K562 (cell line): Measurements from ENCODE around the gene IRAK2. TPM values are rescaled to one million over a fixed set of nuclear protein-coding genes. Genes with fewer than 3 reads are reported as not detected.
A peak's percentile ranks its signal among the peaks of the same experiment; 100 is the strongest.

Experiments used
- DDX20 ChIP-seq: fragments of 450-650 bp; IDR thresholded peaks from 2 replicates; pipeline ENCODE4 v1.6.1; 2016; ENCODE audit warnings: missing genetic modification characterization, low read depth, mild to moderate bottlenecking, missing compliant biosample characterization, moderate library complexity
- ELF1 ChIP-seq: fragments of 200-800 bp; sonication (Bioruptor generic); IDR thresholded peaks from 2 replicates; pipeline ENCODE4 v1.6.1; 2016; ENCODE audit warnings: missing genetic modification characterization, missing compliant biosample characterization
- ESRRB ChIP-seq: fragments of 250-450 bp; sonication (Bioruptor Pico); IDR thresholded peaks from 2 replicates; pipeline ENCODE4 v1.5.0; 2020; ENCODE audit warnings: mild to moderate bottlenecking, moderate library complexity, borderline replicate concordance
- GTF2A2 ChIP-seq: IDR thresholded peaks from 2 replicates; pipeline ENCODE4 v1.6.1; 2016; ENCODE audit warnings: mild to moderate bottlenecking, missing genetic modification characterization, missing compliant biosample characterization
- KAT2B ChIP-seq: IDR thresholded peaks from one replicate; pipeline ENCODE4 v1.6.1; 2012; ENCODE audit warnings: low read depth, mild to moderate bottlenecking, control low read depth, inconsistent platforms, low read length, moderate library complexity
- LEF1 ChIP-seq: fragments of 450-650 bp; IDR thresholded peaks from 2 replicates; pipeline ENCODE4 v1.6.1; 2016; ENCODE audit warnings: mild to moderate bottlenecking
- NR0B1 ChIP-seq: fragments of 450-650 bp; IDR thresholded peaks from one replicate; pipeline ENCODE4 v1.6.1; 2018; ENCODE audit warnings: mild to moderate bottlenecking, moderate library complexity; ENCODE audit not compliant: partially characterized antibody
- RAD21 ChIP-seq, 2 experiments: fragments of 250-450 bp in 1 of 2; fragments of 450-650 bp in 1 of 2; sonication (Bioruptor Pico) in 1 of 2; formaldehyde crosslinking in 1 of 2; IDR thresholded peaks in 1 of 2; conservative IDR thresholded peaks in 1 of 2; 2 replicates each; pipeline versions ENCODE4 v1.4.0 to v1.8.0; 2020 to 2022; ENCODE audit warnings: mild to moderate bottlenecking in 2 of 2, moderate library complexity in 1 of 2
- RBM17 ChIP-seq: fragments of 200-400 bp; formaldehyde crosslinking; IDR thresholded peaks from 2 replicates; pipeline ENCODE4 v1.6.1; 2017; ENCODE audit warnings: low read depth, mild to moderate bottlenecking, low read length, borderline replicate concordance
- SRSF3 ChIP-seq: fragments of 200-400 bp; formaldehyde crosslinking; IDR thresholded peaks from 2 replicates; pipeline ENCODE4 v1.6.1; 2016; ENCODE audit warnings: mild to moderate bottlenecking, low read length, moderate library complexity; ENCODE audit not compliant: insufficient read depth
- TSC22D4 ChIP-seq: fragments of 450-650 bp; IDR thresholded peaks from 2 replicates; pipeline ENCODE4 v1.6.1; 2016; ENCODE audit warnings: missing genetic modification characterization, missing biosample characterization, control low read depth
- ZBTB17 ChIP-seq: fragments of 450-650 bp; formaldehyde crosslinking; IDR thresholded peaks from 2 replicates; pipeline ENCODE4 v1.4.0; 2020; ENCODE audit warnings: mild to moderate bottlenecking
- ZFX ChIP-seq: sonication (generic); formaldehyde crosslinking; IDR thresholded peaks from 2 replicates; pipeline ENCODE4 v1.8.0; 2022; ENCODE audit warnings: mild to moderate bottlenecking, missing genetic modification reagents, moderate library complexity
- ZNF140 ChIP-seq: fragments of 250-450 bp; sonication (Bioruptor Pico); IDR thresholded peaks from 2 replicates; pipeline ENCODE4 v1.8.0; 2021; ENCODE audit warnings: moderate library complexity, mild to moderate bottlenecking, inconsistent platforms
- ZNF280A ChIP-seq: fragments of 450-650 bp; IDR thresholded peaks from 2 replicates; pipeline ENCODE4 v1.6.1; 2018; ENCODE audit warnings: mild to moderate bottlenecking, low read depth; ENCODE audit not compliant: partially characterized antibody
- ZNF644 ChIP-seq: fragments of 200-800 bp; sonication (Bioruptor generic); IDR thresholded peaks from 2 replicates; pipeline ENCODE4 v1.6.1; 2016; ENCODE audit warnings: low read depth, missing genetic modification characterization, missing compliant biosample characterization
- polyA plus RNA-seq, 8 experiments: library from polyadenylated mRNA; depleted of rRNA in 4 of 8; stranded (reverse) in 5 of 8; unstranded in 3 of 8; fragments of >200 nt; fragmentation: Nextera tagmentation in 2 of 8; fragmentation: Illumina TruSeq in 1 of 8; extraction: Ambion mirVana in 2 of 8; extraction: Trizol in 1 of 8; gene quantifications; 2 replicates each; pipeline versions ENCODE4 v1.2.1 to v1.2.3, GENCODE V29; 2011 to 2014; ENCODE audit warnings: inconsistent platforms in 1 of 8, missing spikeins in 1 of 8
- total RNA-seq, 7 experiments: library from RNA; depleted of rRNA in 6 of 7; stranded (reverse); fragments of >200 nt in 6 of 7; fragmentation: Illumina TruSeq in 2 of 7; extraction: Trizol in 2 of 7; gene quantifications; 2 replicates each; pipeline versions ENCODE4 v1.2.1 to v1.2.3, GENCODE V29; 2011 to 2021; ENCODE audit warnings: low replicate concordance in 1 of 7
- TF ChIP-seq, protein P1 (sequence below), 2 experiments: fragments of 200-800 bp in 1 of 2; sonication (Bioruptor generic) in 1 of 2; sonication (generic) in 1 of 2; formaldehyde crosslinking in 1 of 2; IDR thresholded peaks in 1 of 2; conservative IDR thresholded peaks in 1 of 2; 2 replicates each; pipeline versions ENCODE4 v1.5.0 to v1.6.1; 2016 to 2020; ENCODE audit warnings: missing compliant biosample characterization in 1 of 2, missing genetic modification characterization in 1 of 2, missing genetic modification reagents in 1 of 2
- TF ChIP-seq, protein P2 (sequence below), 3 experiments: fragments of 200-800 bp in 1 of 3; fragments of 250-450 bp in 1 of 3; fragments of 450-650 bp in 1 of 3; sonication (Bioruptor Pico) in 1 of 3; sonication (Bioruptor generic) in 1 of 3; formaldehyde crosslinking in 1 of 3; IDR thresholded peaks; 2 replicates each; pipeline versions ENCODE4 v1.6.1 to v1.8.0; 2016 to 2022; ENCODE audit warnings: mild to moderate bottlenecking in 2 of 3, missing genetic modification characterization in 2 of 3, missing compliant biosample characterization in 1 of 3, moderate library complexity in 1 of 3

Gene IRAK2
- total and polyA plus RNA-seq, 9 of the 15 experiments (the other 6 are each of a cell fraction or from before 2014, with no cell fraction given): 0.42 to 4.4 (median 2.7) TPM

DNA sequence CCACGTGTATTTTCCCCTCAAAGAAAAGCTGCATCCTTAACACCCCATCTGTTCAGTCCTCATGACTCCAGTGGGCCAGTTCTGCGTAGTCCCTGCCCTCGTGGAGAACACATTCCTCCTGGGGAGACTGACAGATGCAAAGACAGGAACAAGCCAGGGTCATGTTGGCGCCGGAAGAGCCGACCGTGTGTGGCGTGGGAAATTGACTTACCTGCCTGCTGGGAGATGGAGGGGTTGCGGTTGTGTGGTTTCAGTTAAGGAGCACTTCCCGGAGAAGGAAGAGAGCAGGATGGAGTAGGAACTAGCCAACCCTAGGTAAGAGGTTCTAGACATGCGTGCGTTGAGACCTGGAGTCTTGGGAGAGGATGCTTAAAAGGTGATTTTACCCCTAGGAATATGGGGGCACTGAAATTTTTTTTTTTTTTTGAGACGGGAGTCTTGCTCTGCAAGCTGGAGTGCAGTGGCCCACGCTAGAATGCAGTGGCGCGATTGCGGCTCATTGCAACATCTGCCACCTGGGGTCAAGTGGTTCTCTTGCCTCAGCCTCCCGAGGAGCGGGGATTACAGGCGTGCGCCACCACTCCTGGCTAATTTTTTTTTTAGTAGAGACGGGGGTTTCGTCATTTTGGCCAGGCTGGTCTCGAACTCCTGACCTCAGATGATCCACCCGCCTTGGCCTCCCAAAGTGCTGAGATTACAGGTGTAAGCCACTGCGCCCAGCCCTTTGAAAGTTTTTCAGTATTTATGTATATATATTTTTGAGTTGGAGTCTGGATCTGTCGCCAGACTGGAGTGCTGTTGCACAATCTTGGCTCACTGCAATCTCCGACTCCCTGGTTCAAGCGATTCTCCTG, 21.8 kb upstream of the IRAK2 start (continued):
- TF ChIP-seq RBM17 (no peak), ZBTB17 (CRISPR knock-in tag) (no peak), LEF1 (no peak; the same call in 1 of the 2 replicates), ZFX (CRISPR knock-in tag) (no peak; the same call in 1 of the 2 replicates), ZNF140 (CRISPR knock-in tag) (no peak), NR0B1 (no peak), ZNF644 (tag) (no peak), ZNF280A (peak; percentile 30), RAD21 (CRISPR knock-in tag; conservative IDR thresholded peaks at IDR 0.05 in 1 of 2, IDR thresholded peaks at IDR 0.05 in 1 of 2) (no peak; a peak in 1 of 4 replicates), ESRRB (CRISPR knock-in tag) (no peak), ELF1 (no peak), GTF2A2 (tag) (no peak), TSC22D4 (tag) (no peak), SRSF3 (no peak), DDX20 (tag) (no peak), KAT2B (no peak)
- TF ChIP-seq, protein P1, sequence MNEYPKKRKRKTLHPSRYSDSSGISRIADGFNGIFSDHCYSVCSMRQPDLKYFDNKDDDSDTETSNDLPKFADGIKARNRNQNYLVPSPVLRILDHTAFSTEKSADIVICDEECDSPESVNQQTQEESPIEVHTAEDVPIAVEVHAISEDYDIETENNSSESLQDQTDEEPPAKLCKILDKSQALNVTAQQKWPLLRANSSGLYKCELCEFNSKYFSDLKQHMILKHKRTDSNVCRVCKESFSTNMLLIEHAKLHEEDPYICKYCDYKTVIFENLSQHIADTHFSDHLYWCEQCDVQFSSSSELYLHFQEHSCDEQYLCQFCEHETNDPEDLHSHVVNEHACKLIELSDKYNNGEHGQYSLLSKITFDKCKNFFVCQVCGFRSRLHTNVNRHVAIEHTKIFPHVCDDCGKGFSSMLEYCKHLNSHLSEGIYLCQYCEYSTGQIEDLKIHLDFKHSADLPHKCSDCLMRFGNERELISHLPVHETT (CRISPR knock-in tag; conservative IDR thresholded peaks at IDR 0.05 in 1 of 2, IDR thresholded peaks at IDR 0.05 in 1 of 2): no peak
- TF ChIP-seq, protein P2, sequence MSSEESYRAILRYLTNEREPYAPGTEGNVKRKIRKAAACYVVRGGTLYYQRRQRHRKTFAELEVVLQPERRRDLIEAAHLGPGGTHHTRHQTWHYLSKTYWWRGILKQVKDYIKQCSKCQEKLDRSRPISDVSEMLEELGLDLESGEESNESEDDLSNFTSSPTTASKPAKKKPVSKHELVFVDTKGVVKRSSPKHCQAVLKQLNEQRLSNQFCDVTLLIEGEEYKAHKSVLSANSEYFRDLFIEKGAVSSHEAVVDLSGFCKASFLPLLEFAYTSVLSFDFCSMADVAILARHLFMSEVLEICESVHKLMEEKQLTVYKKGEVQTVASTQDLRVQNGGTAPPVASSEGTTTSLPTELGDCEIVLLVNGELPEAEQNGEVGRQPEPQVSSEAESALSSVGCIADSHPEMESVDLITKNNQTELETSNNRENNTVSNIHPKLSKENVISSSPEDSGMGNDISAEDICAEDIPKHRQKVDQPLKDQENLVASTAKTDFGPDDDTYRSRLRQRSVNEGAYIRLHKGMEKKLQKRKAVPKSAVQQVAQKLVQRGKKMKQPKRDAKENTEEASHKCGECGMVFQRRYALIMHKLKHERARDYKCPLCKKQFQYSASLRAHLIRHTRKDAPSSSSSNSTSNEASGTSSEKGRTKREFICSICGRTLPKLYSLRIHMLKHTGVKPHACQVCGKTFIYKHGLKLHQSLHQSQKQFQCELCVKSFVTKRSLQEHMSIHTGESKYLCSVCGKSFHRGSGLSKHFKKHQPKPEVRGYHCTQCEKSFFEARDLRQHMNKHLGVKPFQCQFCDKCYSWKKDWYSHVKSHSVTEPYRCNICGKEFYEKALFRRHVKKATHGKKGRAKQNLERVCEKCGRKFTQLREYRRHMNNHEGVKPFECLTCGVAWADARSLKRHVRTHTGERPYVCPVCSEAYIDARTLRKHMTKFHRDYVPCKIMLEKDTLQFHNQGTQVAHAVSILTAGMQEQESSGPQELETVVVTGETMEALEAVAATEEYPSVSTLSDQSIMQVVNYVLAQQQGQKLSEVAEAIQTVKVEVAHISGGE (CRISPR knock-in tag; IDR thresholded peaks at IDR 0.05): no peak
